SKM-1 (cell line): Measurements from ENCODE around the gene ARHGAP32.
A peak's percentile ranks its signal among the peaks of the same experiment; 100 is the strongest.

ENCODE experiments used
- DNase-seq: peaks from one replicate; lab custom pipeline; 2025; ENCODE audit not compliant: unreplicated experiment; lab: John Stamatoyannopoulos, UW

ARHGAP32 gene

DNA sequence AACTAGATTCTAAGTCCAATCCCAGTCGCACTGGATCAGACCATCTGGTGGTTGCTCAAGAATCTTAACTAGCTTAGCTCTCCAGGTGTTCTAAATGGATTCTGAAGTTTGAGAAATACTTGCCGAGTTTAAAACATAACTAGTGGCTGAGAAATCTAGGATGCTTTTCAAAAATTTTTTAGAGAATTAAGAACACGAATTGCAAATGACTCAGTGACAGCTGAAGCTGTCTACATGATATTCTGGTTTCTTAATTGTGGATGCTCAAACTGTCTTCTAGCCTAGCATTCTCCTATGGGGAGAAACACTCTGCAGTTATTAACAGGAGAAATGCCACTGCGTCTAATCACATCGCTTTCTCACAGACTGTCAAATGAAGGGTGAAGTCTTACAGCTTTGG lies 229.2 kb downstream of the ARHGAP32 start:
- DNase-seq: no peak

DNA sequence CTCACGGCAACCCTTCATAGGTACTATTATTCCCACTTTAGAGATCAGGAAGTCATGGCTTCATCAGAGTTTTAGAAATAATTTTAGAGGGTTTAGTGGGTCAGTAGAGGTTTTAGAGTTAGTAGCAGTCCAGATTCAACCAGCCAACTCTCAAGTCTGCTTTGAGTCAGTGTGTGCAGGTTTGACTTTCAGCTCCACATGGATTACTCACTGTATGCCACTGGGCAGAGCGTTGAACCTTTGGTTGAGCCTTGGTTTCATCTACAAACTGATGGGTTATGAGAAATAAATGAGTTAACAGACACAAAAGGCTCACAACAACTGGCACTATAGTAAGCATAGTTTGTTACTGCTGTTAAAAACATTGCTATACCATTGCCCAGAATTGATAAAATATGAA lies 230.5 kb downstream of the ARHGAP32 start:
- DNase-seq: no peak

- no peak for DNase-seq
Observed at GRCh38 chr11:128957202-128957482, 235.0 kb downstream of the ARHGAP32 start.

DNA sequence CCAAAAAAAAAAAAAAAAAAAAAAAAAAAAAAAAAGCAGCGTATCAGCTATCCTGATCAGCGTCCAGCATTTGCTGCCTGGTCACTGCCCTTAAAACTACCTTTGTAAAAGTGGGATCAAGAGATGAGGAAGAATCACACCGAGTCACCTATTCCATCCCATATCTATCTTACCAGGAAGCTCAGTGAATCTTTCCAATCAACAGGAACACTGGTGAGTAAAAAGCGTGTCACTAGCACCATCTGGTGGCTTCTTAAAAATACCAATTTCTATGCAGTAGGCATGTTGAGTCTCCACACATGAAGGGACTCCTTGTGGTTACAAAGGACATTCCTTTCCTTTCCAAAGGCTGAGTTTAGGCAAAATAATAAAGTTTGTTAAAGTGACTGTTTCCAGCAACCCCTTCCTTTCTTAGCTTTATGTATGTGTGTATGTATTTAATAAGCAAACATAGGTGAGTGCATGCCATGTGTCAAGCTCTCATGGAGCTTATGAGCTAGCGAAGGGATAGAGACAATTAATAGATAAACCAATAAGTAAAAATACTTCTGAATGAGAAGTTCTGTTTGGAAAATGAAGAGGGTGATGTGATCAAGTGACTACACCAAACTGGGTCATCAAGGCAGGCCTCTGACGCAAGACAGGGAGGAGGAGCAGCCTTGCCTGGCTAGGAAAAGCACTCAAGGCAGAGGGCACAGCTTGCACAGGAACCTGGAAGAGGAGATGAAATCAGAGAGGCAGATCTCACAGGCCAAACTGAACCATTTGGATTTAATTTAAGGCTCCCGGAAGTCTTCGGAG lies 235.5 kb downstream of the ARHGAP32 start:
- peak; percentile 55 for DNase-seq

GRCh38 chr11:128955636-128956035 lies 236.5 kb downstream of the ARHGAP32 start:
- no peak for DNase-seq

DNA sequence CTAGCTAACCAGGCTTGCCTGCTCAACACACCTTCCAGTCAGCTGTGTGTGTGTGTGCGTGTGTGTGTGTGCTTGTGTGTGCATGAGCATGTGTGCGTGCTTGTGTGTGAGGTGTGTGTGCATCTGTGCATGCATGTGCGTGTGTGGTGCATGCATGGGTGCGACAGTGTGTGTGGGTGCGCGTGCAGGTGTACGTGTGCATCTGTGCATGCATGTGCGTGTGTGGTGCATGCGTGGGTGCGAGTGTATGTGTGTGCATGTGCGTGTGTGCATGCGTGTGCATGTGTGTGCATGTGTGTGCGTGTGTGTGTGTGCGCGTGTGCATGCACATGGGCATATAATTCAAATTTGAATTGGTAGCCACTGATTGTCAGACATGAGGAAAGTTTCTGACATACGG lies 239.0 kb downstream of the ARHGAP32 start:
- DNase-seq: no peak

- no peak for DNase-seq
Observed at GRCh38 chr11:128949791-128950454, 242.2 kb downstream of the ARHGAP32 start.

- DNase-seq: no peak
Observed at GRCh38 chr11:128948583-128948982, 243.5 kb downstream of the ARHGAP32 start.

DNA sequence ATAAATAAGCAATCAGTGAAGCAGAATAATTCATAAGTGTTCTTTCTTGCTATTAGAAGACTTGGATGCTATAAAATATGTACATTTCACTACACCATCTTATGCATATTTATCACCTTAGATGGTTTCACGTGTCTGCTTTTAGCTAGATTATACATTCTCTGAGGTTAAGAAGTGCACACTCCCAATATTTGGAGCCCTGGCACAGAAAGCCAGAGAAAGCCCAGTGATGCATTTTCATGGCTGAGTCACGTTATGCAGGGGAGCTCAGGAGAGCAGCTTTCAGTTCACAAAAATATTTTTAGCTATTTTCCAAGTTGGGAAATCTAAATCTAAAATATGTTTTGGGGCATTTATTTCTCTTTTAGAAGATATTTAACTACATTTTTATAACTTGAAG lies 244.4 kb downstream of the ARHGAP32 start:
- DNase-seq: no peak

GRCh38 chr11:128946648-128947047 lies 245.5 kb downstream of the ARHGAP32 start:
- no peak for DNase-seq

- DNase-seq: no peak
Observed at GRCh38 chr11:128943428-128943976, 248.6 kb downstream of the ARHGAP32 start.

DNA sequence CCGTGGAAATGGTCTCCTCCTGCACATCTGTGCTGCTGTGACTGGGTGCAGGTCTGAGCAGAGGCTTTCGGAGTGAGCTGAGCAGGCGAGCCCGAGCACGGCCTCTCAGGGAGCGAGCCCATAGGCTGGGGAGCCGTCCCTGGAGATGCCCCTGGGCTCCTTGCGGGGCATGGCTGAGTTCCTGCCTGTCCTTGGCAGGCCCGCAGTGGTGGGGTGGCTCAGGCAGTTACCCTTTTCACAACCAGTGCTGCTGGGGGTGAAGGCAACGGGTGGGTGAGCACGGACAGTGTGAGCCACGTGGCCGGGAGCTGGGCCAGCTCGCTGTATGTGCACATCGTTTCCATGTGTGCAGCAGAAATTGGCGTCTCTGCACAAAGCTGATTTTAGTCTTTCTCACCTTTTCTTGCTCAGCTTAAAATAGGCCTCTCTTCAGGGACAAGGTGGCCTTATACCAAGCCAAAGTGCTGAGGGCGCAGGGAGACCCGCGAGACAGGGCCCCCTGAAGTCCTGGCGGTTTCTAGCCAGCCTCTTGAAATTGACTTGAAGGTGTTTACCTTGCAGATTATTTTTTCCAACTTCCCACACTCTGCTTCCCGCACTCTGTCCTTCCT lies 249.2 kb downstream of the ARHGAP32 start, which contains the start of gene TP53AIP1:
TP53AIP1 (minus strand) TSS at position 55 of the 611 bp plus-strand sequence. CDS start 5,053 bp downstream, outside the sequence.
- DNase-seq: no peak

DNA sequence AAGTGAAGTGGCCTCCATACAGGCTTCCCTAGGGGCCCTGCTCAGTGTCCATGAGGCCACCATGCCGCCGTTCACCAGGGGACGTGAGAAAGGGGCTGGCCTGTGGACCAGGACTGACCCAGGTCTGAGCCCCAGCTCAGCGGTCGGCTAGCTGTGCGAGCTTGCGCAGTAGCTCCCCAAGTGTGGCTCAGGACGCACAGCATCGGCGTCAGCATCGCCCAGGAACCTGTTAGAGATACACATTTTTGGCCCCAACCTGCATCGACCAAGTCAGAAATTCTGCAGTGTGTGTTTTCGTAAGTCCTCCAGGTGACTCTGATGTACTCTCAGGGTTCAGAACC lies 249.9 kb downstream of the ARHGAP32 start:
- DNase-seq: no peak

DNA sequence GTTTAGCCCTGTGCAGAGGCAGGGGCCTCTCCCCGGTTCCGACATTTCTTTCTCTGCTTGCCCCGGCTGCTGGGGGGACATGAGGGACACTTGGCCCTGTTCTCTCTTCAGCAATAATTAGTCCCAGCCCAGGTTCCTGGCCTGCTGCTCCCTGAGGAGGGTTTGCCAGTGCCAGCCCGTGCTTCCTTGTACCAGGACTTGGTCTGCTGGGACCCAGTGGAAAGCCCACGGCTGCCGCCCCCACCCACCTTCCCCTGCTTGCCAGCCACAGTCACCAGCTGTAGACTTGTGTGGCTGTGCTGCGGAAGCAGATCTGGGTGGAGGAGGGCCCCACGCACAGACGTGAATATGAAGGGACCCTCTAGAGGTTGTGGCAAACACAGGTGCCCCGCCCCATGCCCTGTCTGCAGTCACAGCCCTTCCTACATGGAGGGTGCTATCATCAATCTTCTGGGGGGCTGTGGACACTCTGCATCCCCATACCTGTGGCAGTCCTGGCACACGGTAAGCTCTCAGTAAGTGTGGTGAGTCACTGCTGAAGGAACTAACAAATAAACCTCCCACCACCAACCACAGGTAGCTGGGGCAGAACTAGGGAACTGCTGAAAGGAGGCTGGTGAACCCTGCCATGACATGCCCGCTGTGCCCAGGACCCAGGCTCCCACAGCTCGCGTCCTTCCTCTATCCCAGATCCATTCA lies 250.4 kb downstream of the ARHGAP32 start:
- no peak for DNase-seq

DNA sequence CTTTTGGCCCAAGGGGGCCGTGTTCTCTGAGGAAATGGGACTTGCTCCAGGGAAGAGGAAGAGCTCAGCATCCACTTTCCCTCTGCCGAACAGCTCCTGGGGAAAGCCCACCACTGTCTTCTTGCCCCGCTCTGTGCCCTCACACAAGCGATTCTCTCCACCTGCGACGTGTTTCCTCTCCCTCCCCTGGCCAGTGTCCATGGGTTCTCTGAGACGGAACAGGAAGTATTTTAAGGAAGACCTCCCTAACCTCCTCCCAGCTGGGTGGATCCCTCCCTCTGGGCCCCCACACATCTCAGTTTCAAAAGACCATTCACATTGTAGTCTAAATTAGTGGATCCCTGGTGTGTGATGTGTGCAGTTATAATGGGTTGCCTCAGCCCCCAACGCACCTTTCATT lies 251.0 kb downstream of the ARHGAP32 start:
- DNase-seq: no peak

DNA sequence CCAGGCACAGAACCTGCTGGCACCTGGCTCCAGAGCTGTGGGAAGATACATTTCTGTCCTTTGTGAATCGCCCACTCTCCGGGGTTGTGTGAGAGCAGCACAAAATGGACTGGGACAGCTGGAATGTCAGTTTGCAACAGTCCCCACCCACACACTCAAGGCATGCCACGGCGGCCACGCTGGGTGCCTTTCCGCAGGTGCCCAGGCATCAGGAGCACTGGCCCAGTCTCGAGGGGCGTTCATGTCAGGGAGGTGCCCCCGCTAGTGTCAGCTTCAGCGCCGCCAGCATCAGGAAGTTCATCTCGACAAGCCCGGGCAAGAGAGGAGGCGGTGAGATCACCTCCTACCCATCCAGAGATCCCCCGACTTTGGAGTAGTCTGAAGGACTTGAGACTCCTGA lies 251.5 kb downstream of the ARHGAP32 start:
- no peak for DNase-seq

- no peak for DNase-seq
Observed at GRCh38 chr11:128940156-128940555, 252.0 kb downstream of the ARHGAP32 start.

GRCh38 chr11:128939591-128939990 lies 252.5 kb downstream of the ARHGAP32 start:
- no peak for DNase-seq

GRCh38 chr11:128938156-128938885 lies 253.8 kb downstream of the ARHGAP32 start:
- no peak for DNase-seq

DNA sequence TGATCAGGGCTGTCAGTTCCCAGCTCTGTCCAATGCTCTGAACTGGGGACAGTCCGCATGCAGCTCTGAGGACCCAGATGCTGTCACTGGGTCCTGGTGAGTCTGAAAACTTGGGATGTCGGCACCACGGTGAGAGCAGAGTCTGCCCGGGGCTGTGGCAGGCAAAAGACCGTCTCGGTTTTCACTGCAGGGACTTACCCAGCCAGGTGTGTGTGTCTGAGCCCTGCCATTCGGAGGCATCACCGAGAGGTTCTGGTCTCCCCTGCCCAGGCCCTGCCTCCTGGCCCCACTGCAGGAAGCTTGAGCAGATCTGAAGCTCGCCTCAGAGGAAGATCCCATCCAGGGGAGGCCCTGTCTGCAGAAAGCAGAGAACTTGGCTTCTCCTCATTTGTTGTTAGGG lies 254.6 kb downstream of the ARHGAP32 start:
- DNase-seq: no peak
